SU-DHL-6 (cell line): Measurements from ENCODE around the gene SLC26A6.

Source experiments
- H2AFZ ChIP-seq: fragments of 200-600 bp; sonication (generic); 2 replicates; pipeline ENCODE4 v1.6.1; 2014; ENCODE audit warnings: low read depth, mild to moderate bottlenecking, moderate library complexity, mixed read lengths, antibody characterized with exemption, low read length; ENCODE audit not compliant: severe bottlenecking
- H3F3A ChIP-seq: fragments of 200-600 bp; shearing (Covaris generic); 2 replicates; pipeline ENCODE4 v1.6.0; 2016; ENCODE audit warnings: antibody characterized with exemption, mild to moderate bottlenecking; ENCODE audit not compliant: insufficient read depth
- H3K27ac ChIP-seq: fragments of 200-600 bp; sonication (generic); 2 replicates; pipeline ENCODE4 v1.5.1; 2016; ENCODE audit warnings: low read depth, mild to moderate bottlenecking, low read length, moderate library complexity, mixed read lengths
- H3K27me3 ChIP-seq: fragments of 200-600 bp; sonication (generic), shearing (Covaris generic); 2 replicates; pipeline ENCODE4 v1.6.0; 2014; ENCODE audit warnings: mild to moderate bottlenecking, low read length
- H3K36me3 ChIP-seq: fragments of 200-600 bp; sonication (generic); 2 replicates; pipeline ENCODE4 v1.6.1; 2014; ENCODE audit warnings: mild to moderate bottlenecking, low read length, mixed read lengths
- H3K4me2 ChIP-seq: fragments of 300-600, 200-600 bp; shearing (Covaris generic), sonication (generic); 2 replicates; pipeline ENCODE4 v1.6.0; 2014; ENCODE audit warnings: low read length, low read depth, mild to moderate bottlenecking; ENCODE audit not compliant: poor library complexity, severe bottlenecking
- H3K4me3 ChIP-seq: fragments of 200-600 bp; sonication (generic); 2 replicates; pipeline ENCODE4 v1.5.1; 2014; ENCODE audit warnings: antibody characterized with exemption, low read length, mild to moderate bottlenecking, mixed read lengths; ENCODE audit not compliant: insufficient read depth, poor library complexity, severe bottlenecking
- H3K79me2 ChIP-seq: fragments of 200-600 bp; sonication (generic); 2 replicates; pipeline ENCODE4 v1.6.1; 2014; ENCODE audit warnings: mild to moderate bottlenecking, low read length, moderate library complexity; ENCODE audit not compliant: insufficient read depth
- H3K9ac ChIP-seq: fragments of 200-600 bp; sonication (generic); 2 replicates; pipeline ENCODE4 v1.7.0; 2014; ENCODE audit warnings: mild to moderate bottlenecking, low read length
- H3K9me2 ChIP-seq: fragments of 200-600 bp; sonication (generic); replicated peaks from 2 replicates; pipeline ENCODE4 v1.6.1; 2014; ENCODE audit warnings: low read length; ENCODE audit not compliant: insufficient read depth
- H3K9me3 ChIP-seq: fragments of 200-600 bp; sonication (generic); 2 replicates; pipeline ENCODE4 v1.6.1; 2014; ENCODE audit warnings: low read length, mixed read lengths; ENCODE audit not compliant: insufficient read depth
- H4K20me1 ChIP-seq: fragments of 200-600 bp; sonication (generic); 2 replicates; pipeline ENCODE4 v1.6.1; 2014; ENCODE audit warnings: low read depth, mild to moderate bottlenecking, antibody characterized with exemption, low read length, moderate library complexity, mixed read lengths
- CTCF ChIP-seq: fragments of 200-600 bp; sonication (generic); IDR thresholded peaks from one replicate; pipeline ENCODE4 v1.5.1; 2017; ENCODE audit warnings: antibody characterized with exemption, mild to moderate bottlenecking, low read length, moderate library complexity; ENCODE audit not compliant: insufficient read depth, poor library complexity, severe bottlenecking
- EZH2phosphoT487 ChIP-seq: fragments of 200-600 bp; sonication (generic), shearing (Covaris generic); conservative IDR thresholded peaks from 2 replicates; pipeline ENCODE4 v1.6.1; 2018; ENCODE audit warnings: mild to moderate bottlenecking, antibody characterized with exemption, low read length, moderate library complexity, mixed read lengths

Gene SLC26A6

GRCh38 chr3:48633256-48633655 is 2.0 kb downstream of the SLC26A6 start:
- no peak for TF ChIP-seq EZH2phosphoT487
- no peak for TF ChIP-seq CTCF
- Histone ChIP-seq H3K4me2 (no peak overlapping the region), H3F3A (no peaks in the 10 kb centered on the region), H3K36me3 (no peaks in the 10 kb centered on the region), H3K9ac (no peak overlapping the region), H2AFZ (no peak overlapping the region), H3K27me3 (no peaks in the 10 kb centered on the region), H4K20me1 (no peaks in the 10 kb centered on the region), H3K9me2 (no peaks in the 10 kb centered on the region), H3K4me3 (no peak overlapping the region), H3K27ac (no peak overlapping the region), H3K79me2 (no peaks in the 10 kb centered on the region), H3K9me3 (no peaks in the 10 kb centered on the region)

GRCh38 chr3:48631516-48632448 is 3.5 kb downstream of the SLC26A6 start:
- no peaks in the 10 kb centered on the region for H3K9me2 ChIP-seq
- H3K4me3 ChIP-seq: no peak overlapping the region
- H3K79me2 ChIP-seq: no peaks in the 10 kb centered on the region
- H3K4me2 ChIP-seq: no peak overlapping the region
- H2AFZ ChIP-seq: no peak overlapping the region
- H4K20me1 ChIP-seq: no peaks in the 10 kb centered on the region
- no peaks in the 10 kb centered on the region for H3K9me3 ChIP-seq
- H3K27me3 ChIP-seq: no peaks in the 10 kb centered on the region
- no peak overlapping the region for H3K9ac ChIP-seq
- TF ChIP-seq CTCF (no peak), EZH2phosphoT487 (no peak)
- no peak overlapping the region for H3K27ac ChIP-seq
- H3K36me3 ChIP-seq: no peaks in the 10 kb centered on the region
- H3F3A ChIP-seq: no peaks in the 10 kb centered on the region

GRCh38 chr3:48630833-48631232 is 4.4 kb downstream of the SLC26A6 start:
- H3K9me2 ChIP-seq: no peaks in the 10 kb centered on the region
- no peaks in the 10 kb centered on the region for H4K20me1 ChIP-seq
- no peak overlapping the region for H3K4me3 ChIP-seq
- no peaks in the 10 kb centered on the region for H3F3A ChIP-seq
- no peaks in the 10 kb centered on the region for H3K9me3 ChIP-seq
- no peak overlapping the region for H3K9ac ChIP-seq
- H3K4me2 ChIP-seq: no peak overlapping the region
- no peaks in the 10 kb centered on the region for H3K36me3 ChIP-seq
- no peak overlapping the region for H3K27ac ChIP-seq
- TF ChIP-seq CTCF (no peak), EZH2phosphoT487 (no peak)
- H3K27me3 ChIP-seq: no peaks in the 10 kb centered on the region
- H3K79me2 ChIP-seq: no peaks in the 10 kb centered on the region
- no peak overlapping the region for H2AFZ ChIP-seq
